Measurements from ENCODE around the gene TIMMDC1.
A peak's percentile ranks its signal among the peaks of the same experiment; 100 is the strongest.

Gene TIMMDC1

DNA sequence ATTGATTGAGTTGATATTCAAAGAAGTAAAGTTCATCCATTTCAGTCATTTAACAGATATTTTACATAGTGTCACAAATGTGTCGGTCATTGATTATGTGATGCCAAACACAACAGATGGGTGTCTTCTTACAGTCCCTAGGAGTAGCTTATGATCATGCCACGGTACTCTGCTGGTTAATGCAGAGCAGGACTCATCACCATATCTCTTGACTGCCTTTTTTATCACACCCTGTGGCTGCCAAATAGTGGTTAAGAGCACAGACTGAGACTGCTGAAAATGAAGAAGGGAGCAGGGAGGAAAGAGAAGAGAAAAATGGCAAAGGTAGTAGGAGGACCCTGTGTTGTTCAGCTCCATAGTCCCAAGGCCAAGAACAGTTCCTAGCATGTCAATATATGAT lies 12.8 kb upstream of the TIMMDC1 start:
- Histone ChIP-seq H3K4me3 (replicated peaks; ENCODE audit: low read depth, low read length) (no peak overlapping the region), H3K36me3 (ENCODE audit: control insufficient read depth, insufficient read depth, low read length) (peaks cover 14% of the 10 kb centered on the region), H3K27me3 (replicated peaks; ENCODE audit: control insufficient read depth, insufficient read depth, low read length) (no peaks in the 10 kb centered on the region)
- TF ChIP-seq, protein P1, sequence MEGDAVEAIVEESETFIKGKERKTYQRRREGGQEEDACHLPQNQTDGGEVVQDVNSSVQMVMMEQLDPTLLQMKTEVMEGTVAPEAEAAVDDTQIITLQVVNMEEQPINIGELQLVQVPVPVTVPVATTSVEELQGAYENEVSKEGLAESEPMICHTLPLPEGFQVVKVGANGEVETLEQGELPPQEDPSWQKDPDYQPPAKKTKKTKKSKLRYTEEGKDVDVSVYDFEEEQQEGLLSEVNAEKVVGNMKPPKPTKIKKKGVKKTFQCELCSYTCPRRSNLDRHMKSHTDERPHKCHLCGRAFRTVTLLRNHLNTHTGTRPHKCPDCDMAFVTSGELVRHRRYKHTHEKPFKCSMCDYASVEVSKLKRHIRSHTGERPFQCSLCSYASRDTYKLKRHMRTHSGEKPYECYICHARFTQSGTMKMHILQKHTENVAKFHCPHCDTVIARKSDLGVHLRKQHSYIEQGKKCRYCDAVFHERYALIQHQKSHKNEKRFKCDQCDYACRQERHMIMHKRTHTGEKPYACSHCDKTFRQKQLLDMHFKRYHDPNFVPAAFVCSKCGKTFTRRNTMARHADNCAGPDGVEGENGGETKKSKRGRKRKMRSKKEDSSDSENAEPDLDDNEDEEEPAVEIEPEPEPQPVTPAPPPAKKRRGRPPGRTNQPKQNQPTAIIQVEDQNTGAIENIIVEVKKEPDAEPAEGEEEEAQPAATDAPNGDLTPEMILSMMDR (IDR thresholded peaks at IDR 0.05; ENCODE audit: insufficient read depth, low read length, poor library complexity, severe bottlenecking): no peak
- no peak for DNase-seq (ENCODE audit: extremely low read depth, insufficient read length)

DNA sequence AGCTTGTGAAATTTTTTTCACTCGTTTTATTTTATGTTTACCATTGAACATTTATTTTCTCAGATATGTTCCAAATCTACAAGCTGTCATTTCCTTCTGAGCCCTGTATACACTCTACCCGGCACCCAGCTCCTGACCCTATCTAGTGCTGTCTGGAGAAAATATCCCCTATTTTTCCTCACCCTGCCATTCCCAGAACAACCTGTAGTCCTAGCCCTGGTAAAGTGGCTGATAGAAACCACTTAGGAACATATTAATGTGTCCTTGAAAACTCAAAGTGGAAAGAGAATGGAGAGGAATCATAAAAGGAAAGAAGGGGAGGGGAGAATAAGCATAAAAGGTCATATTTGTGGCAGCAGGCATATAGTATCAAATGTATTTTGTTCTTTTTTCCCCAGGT lies 8.2 kb upstream of the TIMMDC1 start:
- DNase-seq (ENCODE audit: extremely low read depth, insufficient read length): no peak
- Histone ChIP-seq H3K27me3 (replicated peaks; ENCODE audit: control insufficient read depth, insufficient read depth, low read length) (no peaks in the 10 kb centered on the region), H3K4me3 (replicated peaks; ENCODE audit: low read depth, low read length) (no peak overlapping the region), H3K36me3 (ENCODE audit: control insufficient read depth, insufficient read depth, low read length) (peaks cover 12% of the 10 kb centered on the region)
- TF ChIP-seq, protein P1 (IDR thresholded peaks at IDR 0.05; ENCODE audit: insufficient read depth, low read length, poor library complexity, severe bottlenecking): no peak

DNA sequence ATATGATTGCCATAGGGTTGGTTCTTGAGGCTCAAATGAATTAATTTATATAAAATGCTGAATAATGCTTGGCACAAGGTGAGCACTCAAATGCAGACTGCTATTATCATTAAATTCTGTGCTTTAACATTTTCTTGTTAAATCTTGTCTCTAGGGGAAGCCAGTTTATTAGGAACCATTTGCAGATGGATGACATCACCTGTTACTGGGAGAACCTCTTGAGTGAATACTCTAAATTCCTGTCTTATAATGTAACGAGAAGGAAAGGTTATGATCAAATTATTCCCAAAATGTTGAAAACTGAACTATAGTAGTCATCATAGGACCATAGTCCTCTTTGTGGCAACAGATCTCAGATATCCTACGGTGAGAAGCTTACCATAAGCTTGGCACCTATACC lies 6.2 kb upstream of the TIMMDC1 start:
- Histone ChIP-seq H3K27me3 (replicated peaks; ENCODE audit: control insufficient read depth, insufficient read depth, low read length) (no peaks in the 10 kb centered on the region), H3K4me3 (replicated peaks; ENCODE audit: low read depth, low read length) (no peak overlapping the region), H3K36me3 (ENCODE audit: control insufficient read depth, insufficient read depth, low read length) (peaks cover 1% of the 10 kb centered on the region)
- TF ChIP-seq, protein P1 (IDR thresholded peaks at IDR 0.05; ENCODE audit: insufficient read depth, low read length, poor library complexity, severe bottlenecking): no peak
- DNase-seq (ENCODE audit: extremely low read depth, insufficient read length): no peak

DNA sequence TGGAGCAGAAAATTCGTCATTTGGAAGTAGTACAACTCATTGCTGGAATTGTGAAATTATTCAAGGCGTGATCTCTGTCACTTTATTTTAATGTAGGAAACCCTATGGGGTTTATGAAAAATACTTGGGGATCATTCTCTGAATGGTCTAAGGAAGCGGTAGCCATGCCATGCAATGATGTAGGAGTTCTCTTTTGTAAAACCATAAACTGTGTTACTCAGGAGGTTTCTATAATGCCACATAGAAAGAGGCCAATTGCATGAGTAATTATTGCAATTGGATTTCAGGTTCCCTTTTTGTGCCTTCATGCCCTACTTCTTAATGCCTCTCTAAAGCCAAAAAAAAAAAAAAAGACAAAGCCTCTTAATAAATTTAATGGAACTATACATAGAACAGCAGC lies 5.5 kb upstream of the TIMMDC1 start:
- no peak overlapping the region for H3K4me3 ChIP-seq (replicated peaks; ENCODE audit: low read depth, low read length)
- H3K36me3 ChIP-seq (ENCODE audit: control insufficient read depth, insufficient read depth, low read length): peaks cover 1% of the 10 kb centered on the region
- DNase-seq (ENCODE audit: extremely low read depth, insufficient read length): no peak
- H3K27me3 ChIP-seq (replicated peaks; ENCODE audit: control insufficient read depth, insufficient read depth, low read length): no peaks in the 10 kb centered on the region
- TF ChIP-seq, protein P1 (IDR thresholded peaks at IDR 0.05; ENCODE audit: insufficient read depth, low read length, poor library complexity, severe bottlenecking): no peak

DNA sequence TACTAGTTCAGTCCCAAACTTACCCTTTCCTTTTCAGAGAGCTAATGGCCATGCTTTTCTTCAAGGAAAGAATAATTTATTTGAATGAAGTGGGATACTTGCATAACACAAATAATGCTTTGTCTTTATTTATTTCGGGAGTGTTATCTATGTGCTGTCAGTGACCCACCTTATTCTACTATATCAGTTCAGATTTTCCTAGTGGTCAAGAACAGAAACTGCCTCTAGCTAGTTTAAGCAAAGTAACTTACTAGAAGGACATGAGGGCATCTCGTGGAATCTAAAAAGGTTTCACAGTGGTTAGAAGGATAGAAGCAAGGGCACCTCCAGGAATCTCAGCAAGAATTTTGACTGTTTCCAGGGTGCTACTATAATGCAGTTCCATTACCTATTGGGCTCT lies 3.8 kb upstream of the TIMMDC1 start:
- Histone ChIP-seq H3K27me3 (replicated peaks; ENCODE audit: control insufficient read depth, insufficient read depth, low read length) (no peaks in the 10 kb centered on the region), H3K4me3 (replicated peaks; ENCODE audit: low read depth, low read length) (no peak overlapping the region), H3K36me3 (ENCODE audit: control insufficient read depth, insufficient read depth, low read length) (peaks cover 1% of the 10 kb centered on the region)
- TF ChIP-seq, protein P1 (IDR thresholded peaks at IDR 0.05; ENCODE audit: insufficient read depth, low read length, poor library complexity, severe bottlenecking): no peak
- no peak for DNase-seq (ENCODE audit: extremely low read depth, insufficient read length)

DNA sequence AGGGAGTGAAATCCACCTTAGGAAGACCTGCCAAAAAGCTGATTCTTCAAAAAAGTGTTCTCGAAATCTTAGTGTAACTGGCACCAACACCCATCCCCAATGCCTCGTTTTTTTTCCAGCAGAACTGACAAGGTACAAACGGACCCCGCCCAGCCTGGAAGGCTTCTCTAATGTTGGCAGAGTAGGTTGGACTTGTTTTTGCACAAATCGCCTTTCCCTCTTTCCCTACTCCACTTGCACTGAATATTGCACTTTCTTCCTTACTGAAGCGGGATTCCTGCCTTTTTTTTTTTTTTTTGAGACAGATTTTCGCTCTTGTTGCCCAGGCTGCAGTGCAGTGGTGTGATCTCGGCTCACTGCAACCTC lies 544 bp upstream of the TIMMDC1 start:
- TF ChIP-seq, protein P1 (IDR thresholded peaks at IDR 0.05; ENCODE audit: insufficient read depth, low read length, poor library complexity, severe bottlenecking): no peak
- peaks cover 2% of the 10 kb centered on the region for H3K36me3 ChIP-seq (ENCODE audit: control insufficient read depth, insufficient read depth, low read length)
- peak overlapping the region; percentile 80 for H3K4me3 ChIP-seq (replicated peaks; ENCODE audit: low read depth, low read length)
- no peak for DNase-seq (ENCODE audit: extremely low read depth, insufficient read length)
- H3K27me3 ChIP-seq (replicated peaks; ENCODE audit: control insufficient read depth, insufficient read depth, low read length): no peaks in the 10 kb centered on the region
